Endothelial cell of umbilical vein (primary cell): ENCODE data around the gene OST4. TPM values are rescaled to one million over a fixed set of nuclear protein-coding genes. Genes with fewer than 3 reads are reported as not detected.

Experiments used
- BruUV-seq: library from RNA; stranded (reverse); fragments of 400-500 nt; replicated peaks from 2 replicates; lab custom pipeline; 2021; lab: Mats Ljungman, UMichigan
- CTCF ChIA-PET: fragments of 300-600, 350-600 bp; sonication (Branson Sonifier 250); formaldehyde crosslinking; loops from one replicate; lab custom pipeline; 2021; ENCODE audit warnings: antibody characterized with exemption, inconsistent platforms; lab: Charles Lee
- POLR2A ChIA-PET: fragments of 300-600, 350-600 bp; sonication (Branson Sonifier 250); formaldehyde crosslinking; loops from one replicate; lab custom pipeline; 2021; ENCODE audit warnings: antibody characterized with exemption, inconsistent platforms; lab: Charles Lee
- DNase-seq: peaks from one replicate; pipeline ENCODE4 v3.0.0-alpha.2; 2011; ENCODE audit warnings: low read depth, low spot score
- FAIRE-seq: peaks from 2 replicates; lab custom pipeline; 2011; peaks lifted over from hg19 to GRCh38; lab: Jason Lieb, UNC
- H2AFZ ChIP-seq: 2 replicates; pipeline ENCODE4 v1.6.0; 2012; ENCODE audit warnings: low read depth, low read length, control low read depth, inconsistent platforms
- H3K27ac ChIP-seq: 2 replicates; pipeline ENCODE4 v1.5.1; 2011; ENCODE audit warnings: low read depth, mild to moderate bottlenecking, control low read depth, low read length, moderate library complexity; ENCODE audit not compliant: insufficient read depth
- H3K27me3 ChIP-seq, 2 experiments: 2 replicates each; pipeline versions ENCODE4 v1.6.0 to v1.6.1; 2011; ENCODE audit warnings: low read length in 2 of 2, mixed read lengths in 1 of 2; ENCODE audit not compliant: control insufficient read depth in 2 of 2, insufficient read depth in 2 of 2
- H3K36me3 ChIP-seq, 2 experiments: 2 replicates in 1 of 2; 3 replicates in 1 of 2; pipeline ENCODE4 v1.5.1; 2011; ENCODE audit warnings: low read length in 2 of 2, mild to moderate bottlenecking in 1 of 2, moderate library complexity in 1 of 2; ENCODE audit not compliant: control insufficient read depth in 2 of 2, insufficient read depth in 2 of 2; ENCODE audit errors: extremely low read depth in 1 of 2
- H3K4me1 ChIP-seq: 3 replicates; pipeline ENCODE4 v1.5.1; 2011; ENCODE audit warnings: mild to moderate bottlenecking, low read length; ENCODE audit not compliant: control insufficient read depth, insufficient read depth; ENCODE audit errors: extremely low read depth
- H3K4me2 ChIP-seq: 2 replicates; pipeline ENCODE4 v1.6.1; 2011; ENCODE audit warnings: low read length, control low read depth, mixed read lengths; ENCODE audit not compliant: insufficient read depth
- H3K4me3 ChIP-seq, 3 experiments: fragments of 200-600 bp in 1 of 3; sonication (generic), shearing (Covaris generic) in 1 of 3; replicated peaks in 1 of 3; 2 replicates each; pipeline ENCODE4 v1.5.1; 2011 to 2016; ENCODE audit warnings: control low read depth in 3 of 3, low read length in 3 of 3, mild to moderate bottlenecking in 2 of 3, inconsistent platforms in 1 of 3, low read depth in 1 of 3, moderate library complexity in 1 of 3; ENCODE audit not compliant: insufficient read depth in 1 of 3
- H3K79me2 ChIP-seq: 2 replicates; pipeline ENCODE4 v1.6.0; 2012; ENCODE audit warnings: low read length, inconsistent platforms; ENCODE audit not compliant: control insufficient read depth, insufficient read depth
- H3K9ac ChIP-seq: replicated peaks from 2 replicates; pipeline ENCODE3; 2011; ENCODE audit warnings: low read length, control low read depth; ENCODE audit not compliant: insufficient read depth; ENCODE audit errors: extremely low read depth
- H3K9me1 ChIP-seq: replicated peaks from 3 replicates; pipeline ENCODE4 v1.6.0; 2011; ENCODE audit warnings: mild to moderate bottlenecking, low read length; ENCODE audit not compliant: control insufficient read depth, insufficient read depth; ENCODE audit errors: extremely low read depth
- H3K9me3 ChIP-seq: replicated peaks from 2 replicates; pipeline ENCODE4 v1.5.1; 2012; ENCODE audit warnings: low read length, inconsistent platforms; ENCODE audit not compliant: control insufficient read depth, insufficient read depth
- H4K20me1 ChIP-seq: replicated peaks from 2 replicates; pipeline ENCODE3; 2011; ENCODE audit warnings: mild to moderate bottlenecking, low read length; ENCODE audit not compliant: control insufficient read depth, insufficient read depth; ENCODE audit errors: extremely low read depth
- CTCF ChIP-seq, 2 donors: IDR thresholded peaks; 1 replicate in 1 of 2; 2 replicates in 1 of 2; pipeline ENCODE4 v1.5.1; 2011; ENCODE audit warnings: low read length in 2 of 2, mild to moderate bottlenecking in 2 of 2, moderate library complexity in 2 of 2, control low read depth in 1 of 2, inconsistent platforms in 1 of 2, low read depth in 1 of 2; ENCODE audit not compliant: insufficient read depth in 1 of 2; ENCODE audit errors: extremely low read depth in 1 of 2
- EZH2 ChIP-seq: IDR thresholded peaks from 2 replicates; pipeline ENCODE4 v1.6.1; 2012; ENCODE audit warnings: borderline replicate concordance, low read depth, mild to moderate bottlenecking, moderate library complexity, low read length, inconsistent platforms; ENCODE audit not compliant: severe bottlenecking
- FOS ChIP-seq: IDR thresholded peaks from 2 replicates; pipeline ENCODE4 v1.6.1; 2011; ENCODE audit warnings: mild to moderate bottlenecking, low read length, moderate library complexity, borderline replicate concordance; ENCODE audit not compliant: insufficient read depth
- GATA2 ChIP-seq: IDR thresholded peaks from 2 replicates; pipeline ENCODE4 v1.7.0; 2011; ENCODE audit warnings: low read depth, mild to moderate bottlenecking, moderate library complexity, mixed read lengths, low read length; ENCODE audit not compliant: insufficient read length, insufficient read depth
- JUN ChIP-seq: IDR thresholded peaks from 2 replicates; pipeline ENCODE4 v1.6.1; 2011; ENCODE audit warnings: borderline replicate concordance, low read depth; ENCODE audit not compliant: insufficient read length, insufficient read depth
- MAX ChIP-seq: IDR thresholded peaks from 2 replicates; pipeline ENCODE4 v1.6.1; 2011; ENCODE audit not compliant: insufficient read depth, insufficient read length
- MYC ChIP-seq: IDR thresholded peaks from one replicate; pipeline ENCODE4 v1.6.1; 2011; ENCODE audit warnings: mild to moderate bottlenecking, low read depth, low read length
- POLR2A ChIP-seq: IDR thresholded peaks from 2 replicates; pipeline ENCODE4 v1.6.1; 2012; ENCODE audit warnings: low read depth, mild to moderate bottlenecking, control low read depth, low read length
- POLR2AphosphoS5 ChIP-seq: IDR thresholded peaks from 2 replicates; pipeline ENCODE4 v1.6.1; 2012; ENCODE audit warnings: low read depth, mild to moderate bottlenecking, control low read depth, low read length, moderate library complexity; ENCODE audit not compliant: insufficient read depth
- dilution Hi-C: fragments of 300-500 bp; cut with MboI; formaldehyde crosslinking; loops from one replicate; pipeline ENCODE4 v1.15.0; 2019; ENCODE audit warnings: low sequenced_read_pairs; ENCODE audit not compliant: extremely low pct_ligation_motif_present
- intact Hi-C: fragments of 100-400 bp; cut with micrococcal nuclease; formaldehyde crosslinking; loops from one replicate; pipeline ENCODE4 v1.10.0; 2022
- polyA plus RNA-seq, 4 experiments: library from polyadenylated mRNA; depleted of rRNA in 3 of 4; stranded (reverse) in 3 of 4; unstranded in 1 of 4; fragments of >200 nt; gene quantifications; 2 replicates each; pipeline versions ENCODE4 v1.2.1 to v1.2.3, GENCODE V29; 2011 to 2012; ENCODE audit warnings: missing spikeins in 1 of 4
- total RNA-seq: library from RNA; stranded (reverse); gene quantifications from 2 replicates; pipeline ENCODE4 v1.2.3, GENCODE V29; 2021

Gene OST4
- total and polyA plus RNA-seq, 2 donors (not counting 3 experiments of a cell fraction or from before 2014, with no cell fraction given), result 415 to 1,189 TPM

GRCh38 chr2:27042159-27042661, 29.2 kb downstream of the OST4 start:
- Histone ChIP-seq H3K27ac (no peak overlapping the region), H3K27me3 (no peaks in the 10 kb centered on the region), H4K20me1 (no peaks in the 10 kb centered on the region), H3K9me3 (no peaks in the 10 kb centered on the region), H3K4me2 (no peak overlapping the region), H3K9me1 (no peaks in the 10 kb centered on the region), H3K79me2 (no peaks in the 10 kb centered on the region), H3K36me3 (peaks cover 26 to 45% of the 10 kb centered on the region in 2 experiments), H3K4me1 (no peaks in the 10 kb centered on the region), H3K9ac (no peak overlapping the region), H3K4me3 (no peak overlapping the region), H2AFZ (no peak overlapping the region)
- BruUV-seq, result no TSS peak
- FAIRE-seq, result no peak
- intact Hi-C loops, result no loop called here
- dilution Hi-C loops, result no loop called here
- POLR2A ChIA-PET, result no interaction called here
- CTCF ChIA-PET, result interaction anchor here (1.6 kb wide), 1 partner anchor 45 kb away, joined by 3 read pairs; the partner anchor contains the start of gene KHK
- TF ChIP-seq EZH2 (no peak), JUN (no peak), POLR2A (no peak), MYC (no peak), FOS (no peak), MAX (no peak), POLR2AphosphoS5 (no peak), CTCF (IDR thresholded peaks at IDR 0.05; ENCODE audit: extremely low read depth in 1 of 2, insufficient read depth in 1 of 2, low read depth in 1 of 2, low read length in 2 of 2) (no peak), GATA2 (no peak)
- no peak for DNase-seq
